Measurements from ENCODE around the gene TBX3.

DNA sequence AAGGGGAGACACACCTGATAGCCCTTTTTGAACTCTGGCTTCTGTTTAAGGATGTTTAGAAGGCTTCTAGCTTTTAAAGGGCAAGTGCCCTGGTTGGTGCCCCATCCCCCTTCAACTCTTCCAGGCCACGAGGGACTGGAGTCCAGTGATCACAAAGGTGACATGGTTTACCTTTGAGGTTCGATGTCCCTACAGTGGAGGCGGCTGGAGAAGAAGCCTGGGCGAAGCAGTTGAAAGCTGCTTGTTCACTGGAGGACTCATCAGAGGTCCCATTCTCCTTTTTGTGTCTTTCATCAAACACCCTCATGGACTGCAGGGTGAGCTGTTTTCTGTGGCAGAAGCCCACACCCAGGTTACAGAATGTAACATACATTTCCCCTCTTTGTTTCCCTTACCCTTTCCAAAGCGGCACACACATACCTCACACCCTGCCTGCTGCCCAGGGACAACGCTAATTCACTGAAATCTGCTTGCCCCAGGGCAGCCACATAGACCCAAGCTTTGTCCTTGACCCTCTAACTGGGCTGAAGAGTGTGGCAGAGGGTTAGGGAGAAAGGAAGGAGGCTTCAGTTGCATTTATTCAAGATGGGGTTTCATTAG is 7.7 kb downstream of the TBX3 start:
- no peak for TF ChIP-seq EP300 (IDR thresholded peaks at IDR 0.05)
- TF ChIP-seq, protein P1, sequence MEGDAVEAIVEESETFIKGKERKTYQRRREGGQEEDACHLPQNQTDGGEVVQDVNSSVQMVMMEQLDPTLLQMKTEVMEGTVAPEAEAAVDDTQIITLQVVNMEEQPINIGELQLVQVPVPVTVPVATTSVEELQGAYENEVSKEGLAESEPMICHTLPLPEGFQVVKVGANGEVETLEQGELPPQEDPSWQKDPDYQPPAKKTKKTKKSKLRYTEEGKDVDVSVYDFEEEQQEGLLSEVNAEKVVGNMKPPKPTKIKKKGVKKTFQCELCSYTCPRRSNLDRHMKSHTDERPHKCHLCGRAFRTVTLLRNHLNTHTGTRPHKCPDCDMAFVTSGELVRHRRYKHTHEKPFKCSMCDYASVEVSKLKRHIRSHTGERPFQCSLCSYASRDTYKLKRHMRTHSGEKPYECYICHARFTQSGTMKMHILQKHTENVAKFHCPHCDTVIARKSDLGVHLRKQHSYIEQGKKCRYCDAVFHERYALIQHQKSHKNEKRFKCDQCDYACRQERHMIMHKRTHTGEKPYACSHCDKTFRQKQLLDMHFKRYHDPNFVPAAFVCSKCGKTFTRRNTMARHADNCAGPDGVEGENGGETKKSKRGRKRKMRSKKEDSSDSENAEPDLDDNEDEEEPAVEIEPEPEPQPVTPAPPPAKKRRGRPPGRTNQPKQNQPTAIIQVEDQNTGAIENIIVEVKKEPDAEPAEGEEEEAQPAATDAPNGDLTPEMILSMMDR (IDR thresholded peaks at IDR 0.05), result no peak
- TF ChIP-seq POLR2A (IDR thresholded peaks at IDR 0.05), result no peak
